HepG2 (cell line): ENCODE measurements around the gene SPCS1. TPM values are rescaled to one million over a fixed set of nuclear protein-coding genes. Genes with fewer than 3 reads are reported as not detected.

ENCODE experiments used
- CBX5 ChIP-seq: sonication (generic); formaldehyde crosslinking; IDR thresholded peaks from 2 replicates; pipeline ENCODE4 v1.4.0; 2020; ENCODE audit warnings: missing genetic modification reagents, borderline replicate concordance
- CREM ChIP-seq, 2 experiments: sonication (generic) in 1 of 2; formaldehyde crosslinking in 1 of 2; IDR thresholded peaks; 2 replicates each; pipeline versions ENCODE4 v1.4.0 to v1.6.1; 2016 to 2020; ENCODE audit warnings: antibody characterized with exemption in 1 of 2, mild to moderate bottlenecking in 1 of 2, missing genetic modification reagents in 1 of 2
- NFYC ChIP-seq: IDR thresholded peaks from 2 replicates; pipeline ENCODE4 v1.6.1; 2016; ENCODE audit warnings: missing genetic modification reagents, missing compliant biosample characterization
- SALL2 ChIP-seq: sonication (generic); formaldehyde crosslinking; IDR thresholded peaks from 2 replicates; pipeline ENCODE4 v1.8.1; 2023; ENCODE audit warnings: mild to moderate bottlenecking, missing genetic modification reagents, inconsistent platforms
- SNRNP70 ChIP-seq: fragments of 200-400 bp; formaldehyde crosslinking; IDR thresholded peaks from 2 replicates; pipeline ENCODE4 v1.6.1; 2017; ENCODE audit warnings: mild to moderate bottlenecking, low read depth, low read length, moderate library complexity
- THAP8 ChIP-seq: sonication (generic); formaldehyde crosslinking; IDR thresholded peaks from 2 replicates; pipeline ENCODE4 v1.5.1; 2020; ENCODE audit warnings: missing genetic modification reagents, mild to moderate bottlenecking, borderline replicate concordance
- THYN1 ChIP-seq: sonication (generic); formaldehyde crosslinking; IDR thresholded peaks from 2 replicates; pipeline ENCODE4 v1.8.1; 2023; ENCODE audit warnings: low read depth, mild to moderate bottlenecking, moderate library complexity, missing genetic modification reagents, borderline replicate concordance
- TRAFD1 ChIP-seq: sonication (generic); formaldehyde crosslinking; IDR thresholded peaks from 2 replicates; pipeline ENCODE4 v1.5.1; 2020; ENCODE audit warnings: missing genetic modification reagents, mild to moderate bottlenecking, borderline replicate concordance
- WIZ ChIP-seq: sonication (generic); formaldehyde crosslinking; IDR thresholded peaks from 2 replicates; pipeline ENCODE4 v1.5.1; 2020; ENCODE audit warnings: mild to moderate bottlenecking, missing genetic modification reagents
- ZBTB4 ChIP-seq: sonication (generic); formaldehyde crosslinking; IDR thresholded peaks from 2 replicates; pipeline ENCODE4 v1.4.0; 2020; ENCODE audit warnings: missing genetic modification reagents, mild to moderate bottlenecking, borderline replicate concordance
- ZGPAT ChIP-seq: IDR thresholded peaks from 2 replicates; pipeline ENCODE4 v1.6.1; 2016; ENCODE audit warnings: mild to moderate bottlenecking
- ZNF3 ChIP-seq: IDR thresholded peaks from 2 replicates; pipeline ENCODE4 v1.7.0; 2017; ENCODE audit warnings: inconsistent platforms
- ZNF512 ChIP-seq: sonication (generic); formaldehyde crosslinking; IDR thresholded peaks from 2 replicates; pipeline ENCODE4 v1.4.0; 2020; ENCODE audit warnings: mild to moderate bottlenecking, missing genetic modification reagents
- ZNF607 ChIP-seq: sonication (generic); formaldehyde crosslinking; IDR thresholded peaks from 2 replicates; pipeline ENCODE4 v1.5.1; 2020; ENCODE audit warnings: missing genetic modification reagents, mild to moderate bottlenecking, borderline replicate concordance
- ZNF639 ChIP-seq: conservative IDR thresholded peaks from 2 replicates; pipeline ENCODE4 v1.6.1; 2018; ENCODE audit warnings: missing genetic modification reagents
- ZNF850 ChIP-seq: sonication (generic); formaldehyde crosslinking; conservative IDR thresholded peaks from 2 replicates; pipeline ENCODE4 v1.9.0; 2021; ENCODE audit warnings: mild to moderate bottlenecking, missing genetic modification reagents
- polyA plus RNA-seq, 8 experiments: library from polyadenylated mRNA; depleted of rRNA in 3 of 8; stranded (reverse) in 7 of 8; unstranded in 1 of 8; fragments of >200 nt; fragmentation: Illumina TruSeq in 4 of 8; extraction: Trizol in 4 of 8; gene quantifications; 2 replicates each; pipeline versions ENCODE4 v1.2.1 to v1.2.3, GENCODE V29; 2011 to 2016; ENCODE audit warnings: low read depth in 4 of 8, missing spikeins in 1 of 8, mixed read lengths in 1 of 8; ENCODE audit not compliant: insufficient read depth in 1 of 8
- total RNA-seq, 5 experiments: library from RNA; depleted of rRNA; stranded (reverse); fragments of >200 nt; fragmentation: Illumina TruSeq; extraction: Trizol; gene quantifications; 2 replicates each; pipeline ENCODE4 v1.2.3, GENCODE V29; 2016; ENCODE audit warnings: low read depth in 1 of 5

Gene SPCS1
- total and polyA plus RNA-seq, 2 of the 13 experiments (the other 11 are each of a cell fraction or from before 2014, with no cell fraction given), result 84.6 to 120 TPM

DNA sequence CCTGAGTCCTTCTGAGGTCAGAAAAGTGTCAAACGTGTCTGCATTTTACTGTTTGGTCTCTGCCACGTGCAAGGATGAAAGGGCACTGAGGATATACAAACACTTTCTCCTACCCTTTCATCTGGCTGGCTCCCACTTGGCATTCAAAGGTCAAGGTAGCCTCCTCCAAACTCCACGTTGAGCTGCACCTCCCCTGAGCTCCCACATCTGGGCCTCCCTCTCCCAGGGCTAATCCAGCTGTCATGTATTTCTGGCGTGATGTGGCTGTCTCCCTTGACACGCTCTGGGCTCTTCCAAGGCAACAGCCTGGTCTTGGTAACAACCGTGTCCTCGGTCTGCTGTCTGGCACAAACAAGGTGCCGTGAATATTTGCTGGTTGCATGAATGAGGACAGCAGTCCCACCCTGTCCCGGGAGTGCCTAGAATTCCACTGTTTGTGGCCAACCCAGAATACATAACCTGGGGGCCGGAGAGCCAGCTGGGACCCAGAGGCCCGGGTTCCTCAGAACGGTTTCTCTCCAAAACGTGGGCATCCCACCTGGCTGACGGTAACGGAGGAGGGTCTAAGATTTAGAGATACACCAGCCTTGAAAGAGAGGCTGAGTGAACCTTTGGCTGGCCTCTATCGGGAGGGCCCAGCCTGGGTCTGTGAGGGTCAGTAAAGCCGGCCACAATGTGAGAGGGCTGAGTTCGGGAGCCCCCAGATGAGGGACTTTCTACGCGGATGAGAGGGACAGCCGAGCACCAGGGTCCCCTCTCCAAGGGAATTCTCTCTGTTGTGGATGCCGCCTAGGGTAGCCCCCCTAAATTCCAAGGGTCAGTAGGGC is 1.1 kb upstream of the SPCS1 start (continued):
- TF ChIP-seq ZNF639 (CRISPR knock-in tag) (0 out of 2 replicates have a peak, but pooled peaks have one; percentile 24), ZBTB4 (CRISPR knock-in tag) (no peak), NFYC (no peak), ZNF850 (CRISPR knock-in tag) (no peak), CREM (IDR thresholded peaks at IDR 0.05) (peak; percentile 75; the same call in 1 of the 2 replicates), CREM (CRISPR knock-in tag; IDR thresholded peaks at IDR 0.05) (no peak), THYN1 (no peak; the same call in 1 of the 2 replicates), SNRNP70 (no peak), ZGPAT (peak; percentile 74), THAP8 (no peak), WIZ (no peak), SALL2 (CRISPR knock-in tag) (0 out of 2 replicates have a peak, but pooled peaks have one; percentile 29), CBX5 (CRISPR knock-in tag) (peak; percentile 15; the same call in 1 of the 2 replicates), ZNF512 (CRISPR knock-in tag) (no peak), ZNF3 (CRISPR knock-in tag) (no peak), TRAFD1 (no peak), ZNF607 (CRISPR knock-in tag) (peak; percentile 33; the same call in 1 of the 2 replicates)
